NCI-H2227 (cell line): ENCODE measurements around the gene PAPOLG.
"Not testable (repeated sequence)": the region's sequence is repeated elsewhere in the genome, so short reads cannot be mapped to it uniquely, and the experiment has no call there.

Source experiments
- DNase-seq: peaks from one replicate; lab custom pipeline; 2025; ENCODE audit not compliant: unreplicated experiment; lab: John Stamatoyannopoulos, UW

Gene PAPOLG

DNA sequence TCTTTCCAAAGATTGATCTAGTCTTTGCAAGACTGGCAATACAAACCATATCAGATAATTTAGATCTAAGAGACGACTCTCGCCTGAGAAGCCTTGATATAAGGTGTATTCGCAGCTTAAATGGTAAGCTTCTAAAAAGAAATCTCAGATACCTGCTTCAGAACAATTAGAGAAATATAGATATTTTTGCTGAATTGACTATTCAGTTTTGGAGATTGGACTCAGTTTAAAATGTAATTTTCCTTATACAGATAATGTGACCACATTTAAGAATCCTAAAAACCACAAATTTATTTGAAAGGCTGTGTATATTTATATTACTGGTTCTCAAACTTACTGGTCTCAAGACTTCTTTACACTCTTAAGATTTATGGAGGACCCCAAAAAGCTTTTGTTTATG is 15.4 kb downstream of the PAPOLG start:
- no peak for DNase-seq

DNA sequence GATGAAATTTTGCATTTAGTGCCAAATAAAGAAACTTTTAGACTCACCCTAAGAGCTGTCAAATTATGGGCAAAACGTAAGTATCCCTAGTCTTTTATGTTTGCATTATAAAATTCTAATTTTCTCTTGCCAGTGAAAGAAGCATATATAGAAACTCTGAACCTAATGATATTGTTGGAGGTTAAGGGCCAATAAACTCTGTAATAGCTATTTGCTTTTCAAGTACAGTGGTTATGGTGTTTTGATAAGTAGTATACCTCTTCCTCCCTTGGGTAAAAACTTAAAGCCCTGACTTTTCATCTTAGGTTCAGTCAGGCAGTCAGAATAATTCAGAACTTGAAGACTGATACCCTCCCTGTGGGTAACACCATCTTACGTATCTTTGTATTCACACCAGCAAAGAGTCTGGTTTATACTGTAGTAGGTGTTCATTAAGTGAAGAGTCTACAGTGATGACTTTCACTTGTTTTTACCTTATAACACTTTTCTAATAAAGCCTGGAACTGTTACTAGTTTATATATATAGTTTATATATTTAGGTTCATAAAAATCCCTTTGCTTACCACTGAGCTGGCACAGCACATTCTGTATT is 19.1 kb downstream of the PAPOLG start:
- DNase-seq, result no peak

DNA sequence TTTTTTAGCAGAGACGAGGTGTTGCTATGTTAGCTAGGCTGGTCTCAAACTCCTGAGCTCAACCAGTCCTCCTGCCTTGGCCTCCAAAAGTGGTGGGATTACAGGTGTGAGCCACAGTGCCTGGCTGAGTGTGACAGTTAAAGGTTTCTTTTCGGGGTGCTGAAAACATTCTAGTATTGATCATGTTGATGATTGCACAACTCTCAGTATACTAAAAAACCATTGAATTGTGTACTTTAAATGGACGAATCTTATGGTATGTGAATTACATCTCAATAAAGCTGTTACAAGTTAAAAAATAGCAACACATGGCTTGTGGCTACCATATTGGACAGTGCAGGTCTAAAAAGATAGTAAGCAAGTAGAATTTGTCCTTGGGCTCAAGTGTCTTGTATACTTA is 22.3 kb downstream of the PAPOLG start:
- no peak for DNase-seq

DNA sequence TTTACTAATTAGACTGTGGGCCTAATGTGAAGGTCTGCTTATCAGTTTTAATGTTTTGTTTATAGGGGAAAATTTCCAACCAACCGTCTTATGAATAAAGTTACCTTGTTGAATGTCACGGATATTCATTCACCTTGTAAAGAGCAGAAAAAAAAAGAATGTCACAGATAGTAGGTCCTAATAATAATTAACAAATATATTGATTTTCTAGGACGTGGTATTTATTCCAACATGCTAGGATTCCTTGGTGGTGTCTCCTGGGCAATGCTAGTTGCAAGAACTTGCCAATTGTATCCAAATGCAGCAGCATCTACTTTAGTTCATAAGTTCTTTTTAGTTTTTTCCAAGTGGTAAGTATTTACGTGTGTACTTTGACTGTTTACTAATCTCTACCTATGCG is 23.4 kb downstream of the PAPOLG start:
- DNase-seq, result no peak

- no peak for DNase-seq
These were observed 24.7 kb downstream of the PAPOLG start for GRCh38 chr2:60780721-60781120.

DNA sequence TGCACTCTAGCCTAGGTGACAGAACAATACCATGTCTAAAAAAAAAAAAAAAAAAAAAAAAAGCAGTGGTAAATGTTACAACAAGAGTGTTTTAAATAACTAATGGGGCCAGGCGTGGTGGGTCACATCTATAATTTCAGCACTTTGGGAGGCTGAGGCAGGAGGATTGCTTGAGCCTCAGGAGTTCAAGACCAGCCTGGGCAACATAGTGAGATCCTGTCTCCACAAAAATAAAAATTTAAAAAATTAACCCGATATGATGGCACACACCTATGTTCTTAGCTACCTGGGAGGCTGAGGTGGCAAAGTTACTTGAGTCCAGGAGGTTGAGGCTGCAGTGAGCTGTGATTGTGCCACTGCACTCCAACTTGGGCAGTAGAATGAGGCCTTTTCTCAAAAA is 37.1 kb downstream of the PAPOLG start:
- DNase-seq, result no peak

DNA sequence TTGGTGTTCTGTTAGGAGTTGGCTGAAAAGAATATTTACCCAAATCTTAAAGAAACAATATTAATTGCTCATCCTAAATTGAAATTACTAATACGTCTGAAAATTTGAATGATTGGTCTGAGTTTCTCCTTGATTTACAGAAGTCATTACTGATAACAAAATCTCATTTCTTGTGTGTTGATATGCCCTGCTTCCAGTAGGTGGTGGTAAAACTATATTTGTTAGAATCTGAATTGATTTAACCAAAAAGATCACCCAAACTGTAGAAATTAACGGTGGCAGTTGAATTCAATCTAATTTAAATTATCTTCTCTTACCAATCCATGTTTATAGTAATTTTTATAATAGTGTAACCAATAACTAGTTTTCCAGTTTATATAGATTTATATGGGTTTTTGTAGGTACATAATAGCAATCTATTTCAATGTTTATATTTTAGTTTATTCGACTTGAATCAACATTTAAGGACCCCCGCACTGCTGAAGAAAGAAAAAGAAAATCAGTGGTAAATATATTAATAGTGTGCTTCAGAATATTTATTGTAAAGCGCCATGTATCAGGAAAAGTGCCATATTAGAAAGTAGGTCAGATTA is 38.3 kb downstream of the PAPOLG start:
- peak; percentile 27 for DNase-seq

GRCh38 chr2:60796573-60797509 is 40.8 kb downstream of the PAPOLG start:
- peak; percentile 91 for DNase-seq

DNA sequence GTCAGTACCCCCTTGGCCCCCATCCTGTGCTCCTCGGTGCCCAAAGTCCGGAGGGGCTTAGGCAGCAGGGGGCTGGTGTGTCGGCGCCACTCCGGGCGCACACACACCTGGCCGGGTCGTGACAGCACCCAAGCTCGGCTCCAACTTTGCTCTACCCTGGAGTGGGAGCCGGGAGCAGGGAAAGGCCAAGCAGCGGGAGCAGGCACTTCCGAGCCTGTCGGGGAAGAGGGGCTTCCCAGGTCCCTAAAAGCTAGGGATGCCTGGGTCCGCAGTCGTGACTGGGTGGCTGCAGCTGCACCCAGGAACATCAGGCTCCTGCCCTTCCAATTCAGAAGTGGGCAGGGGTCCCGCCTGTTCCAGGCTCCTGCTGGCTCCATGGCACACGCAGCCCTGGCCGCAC is 48.4 kb downstream of the PAPOLG start:
- no peak for DNase-seq

- no peak for DNase-seq
These were observed 50.5 kb downstream of the PAPOLG start for GRCh38 chr2:60806595-60806987.

GRCh38 chr2:60806988-60807681 is 51.1 kb downstream of the PAPOLG start:
- DNase-seq, result peak; percentile 48

GRCh38 chr2:60808330-60808801 is 52.3 kb downstream of the PAPOLG start:
- no peak for DNase-seq

DNA sequence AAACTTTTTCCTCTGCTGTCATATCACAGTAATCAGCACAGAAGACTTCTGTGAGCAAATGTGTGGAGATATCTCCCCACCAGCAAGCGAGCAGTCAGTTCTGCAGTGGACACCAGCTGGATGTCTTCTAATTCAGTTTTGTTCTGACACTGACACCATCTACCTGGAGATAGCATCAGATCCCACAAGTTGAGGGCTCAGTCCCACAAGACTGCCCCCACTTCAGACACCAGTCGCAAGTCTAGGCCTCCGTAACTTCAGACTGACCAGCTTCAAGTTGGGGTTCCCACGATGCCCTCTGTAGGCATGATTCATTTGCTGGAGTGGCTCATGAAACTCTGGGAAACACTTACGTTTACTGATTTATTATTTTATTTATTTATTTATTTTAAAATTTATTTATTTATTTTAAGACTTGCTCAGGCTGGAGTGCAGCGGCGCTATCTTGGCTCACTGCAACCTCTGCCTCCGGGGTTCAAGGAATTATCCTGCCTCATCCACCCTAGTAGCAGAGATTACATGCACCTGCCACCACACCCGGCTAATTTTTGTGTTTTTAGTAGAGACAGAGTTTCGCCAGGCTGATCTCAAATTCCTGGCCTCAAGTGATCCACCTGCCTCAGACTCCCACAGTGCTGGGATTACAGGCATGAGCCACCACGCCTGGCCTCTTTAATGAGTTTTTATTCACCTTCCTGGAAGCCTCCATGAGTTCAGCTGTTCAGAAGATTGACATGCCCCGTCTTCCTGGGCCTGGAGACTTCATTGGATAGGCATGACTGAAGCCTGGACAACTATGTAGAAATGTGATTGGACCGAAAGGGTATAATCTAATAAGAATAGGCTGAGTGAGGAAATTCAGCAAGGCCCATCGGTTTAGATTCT is 55.7 kb downstream of the PAPOLG start:
- DNase-seq, result no peak

- not testable (repeated sequence) for DNase-seq
These were observed 61.1 kb downstream of the PAPOLG start for GRCh38 chr2:60817191-60817590.

- no peak for DNase-seq
These were observed 62.2 kb downstream of the PAPOLG start for GRCh38 chr2:60818272-60818671.

- no peak for DNase-seq
These were observed 63.2 kb downstream of the PAPOLG start for GRCh38 chr2:60819155-60819862.

- DNase-seq, result no peak
These were observed 63.9 kb downstream of the PAPOLG start for GRCh38 chr2:60819936-60820335.

DNA sequence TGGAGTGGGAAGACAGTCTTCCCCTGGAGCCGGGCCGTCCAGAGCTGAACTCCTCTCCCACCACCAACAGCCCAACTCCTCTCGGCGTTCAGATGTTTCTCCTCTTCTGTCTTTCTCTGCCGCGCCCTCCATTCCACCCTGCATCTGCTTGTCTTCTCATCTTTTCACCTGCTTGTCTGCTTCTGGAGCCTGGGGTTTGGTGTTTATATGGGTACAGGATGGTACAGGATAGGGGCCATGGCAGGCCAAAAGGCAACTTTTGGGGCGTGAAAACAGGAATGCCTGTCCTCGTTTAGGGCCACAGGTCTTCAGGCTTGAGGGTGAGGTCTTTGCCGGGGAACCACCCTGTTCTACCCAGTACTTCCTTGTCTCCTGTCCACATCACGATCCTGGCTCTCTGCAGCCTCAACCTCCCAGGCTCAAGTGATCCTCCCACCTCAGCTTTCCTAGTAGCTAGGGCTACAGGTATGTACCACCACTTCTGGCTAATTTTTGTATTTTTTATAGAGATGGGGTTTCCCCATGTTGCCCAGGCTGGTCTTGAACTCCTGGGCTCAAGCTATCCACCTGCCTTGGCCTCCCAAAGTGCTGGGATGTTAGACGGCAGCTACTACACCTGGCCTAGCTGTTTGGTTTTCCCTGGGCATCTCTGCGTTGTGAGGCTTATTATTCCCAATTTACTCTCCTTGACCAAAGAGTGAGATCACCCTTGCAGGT is 64.5 kb downstream of the PAPOLG start:
- DNase-seq, result no peak

DNA sequence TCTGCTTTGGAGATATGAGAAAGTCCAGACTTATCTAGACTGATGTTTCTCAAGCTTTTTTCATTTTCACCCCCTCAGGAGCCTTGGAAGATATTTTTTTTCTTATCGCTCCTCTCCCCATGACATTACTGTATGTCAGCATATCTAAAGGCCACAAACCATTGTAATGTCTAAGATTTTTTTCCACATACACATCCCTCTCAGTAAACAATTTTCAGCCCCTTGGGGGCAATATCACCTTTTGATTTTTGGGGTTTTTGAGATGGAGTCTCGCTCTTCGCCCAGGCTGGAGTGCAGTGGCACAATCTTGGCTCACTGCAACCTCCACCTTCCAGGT is 65.0 kb downstream of the PAPOLG start:
- no peak for DNase-seq
